HG02623 (cell line): ENCODE measurements around the gene TMEM94.

Experiments
- ATAC-seq: cut with Tn5 transposase; IDR thresholded peaks from one replicate; pipeline ENCODE4 v1.9.1; 2021; ENCODE audit warnings: moderate library complexity; ENCODE audit not compliant: unreplicated experiment

TMEM94 gene

GRCh38 chr17:75524269-75524969 is 68.0 kb downstream of the TMEM94 start:
- ATAC-seq, result no peak

GRCh38 chr17:75524970-75525805 is 68.8 kb downstream of the TMEM94 start, which contains the start of gene LLGL2:
LLGL2 (plus strand) TSS chr17:75525697; CDS start chr17:75543427, 17,730 bp downstream.
- peak; percentile 78 for ATAC-seq

- no peak for ATAC-seq
Measured at GRCh38 chr17:75525806-75526554, 69.5 kb downstream of the TMEM94 start.

- ATAC-seq, result no peak
Measured at GRCh38 chr17:75526555-75527270, 70.3 kb downstream of the TMEM94 start.

DNA sequence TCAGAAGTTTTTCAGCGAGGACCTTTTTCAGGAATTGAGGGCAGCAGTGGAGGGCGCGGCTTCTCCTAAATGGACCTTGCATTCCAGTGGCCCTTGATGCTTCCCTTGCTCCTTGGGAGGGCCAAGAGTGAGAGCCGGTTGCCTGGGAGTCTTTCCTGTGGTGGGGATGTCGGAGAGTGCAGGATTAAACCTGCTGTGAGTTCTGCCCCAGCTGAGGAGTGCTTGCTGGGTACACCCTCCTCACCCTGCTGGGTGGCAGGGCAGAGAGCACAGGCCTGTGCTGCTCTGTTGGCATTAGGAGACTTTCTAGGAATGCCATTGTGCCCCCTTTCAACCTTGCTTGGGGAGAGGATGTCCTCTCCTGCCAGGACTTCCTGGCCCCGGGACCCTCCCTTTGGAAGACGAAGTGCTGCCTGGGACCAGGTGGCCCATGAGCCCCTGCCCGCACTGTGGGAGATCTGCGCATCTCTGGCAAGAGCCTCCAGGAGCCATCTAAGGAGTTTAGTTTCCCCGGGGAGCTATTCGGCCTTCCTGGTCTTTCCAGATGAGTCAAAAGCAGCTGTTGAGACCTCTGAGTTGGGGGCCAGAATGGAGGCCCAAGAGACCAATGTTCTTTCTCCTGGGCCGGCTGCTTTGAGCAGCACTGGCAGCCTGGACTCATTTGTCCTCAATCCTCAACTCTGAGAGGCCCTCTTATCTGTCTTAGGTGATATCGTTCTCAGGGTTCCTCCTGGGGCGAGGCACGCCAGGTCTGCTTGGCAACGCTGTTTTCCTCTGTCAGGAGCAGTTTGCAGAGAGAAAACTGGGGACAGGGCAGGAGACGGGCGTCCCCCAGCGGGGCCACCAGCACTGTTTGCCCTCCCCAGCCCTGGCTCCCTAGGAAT is 74.6 kb downstream of the TMEM94 start:
- no peak for ATAC-seq

DNA sequence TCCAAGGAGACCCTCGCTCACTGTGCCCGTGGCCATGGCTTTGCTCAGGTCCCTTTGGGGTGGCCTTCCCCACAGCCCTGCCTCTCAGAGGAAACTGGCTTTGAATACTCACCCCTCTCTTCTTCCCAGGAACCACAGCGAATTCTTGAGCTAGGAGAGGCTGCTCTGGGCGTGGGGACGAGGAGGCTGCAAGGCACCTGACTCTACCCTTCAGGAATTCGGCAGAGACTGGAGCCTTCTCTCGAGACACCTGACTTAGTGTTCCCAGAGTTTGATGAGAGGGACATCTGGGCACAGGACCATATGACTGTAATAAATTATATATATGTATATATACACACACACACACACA is 75.3 kb downstream of the TMEM94 start:
- ATAC-seq, result no peak

DNA sequence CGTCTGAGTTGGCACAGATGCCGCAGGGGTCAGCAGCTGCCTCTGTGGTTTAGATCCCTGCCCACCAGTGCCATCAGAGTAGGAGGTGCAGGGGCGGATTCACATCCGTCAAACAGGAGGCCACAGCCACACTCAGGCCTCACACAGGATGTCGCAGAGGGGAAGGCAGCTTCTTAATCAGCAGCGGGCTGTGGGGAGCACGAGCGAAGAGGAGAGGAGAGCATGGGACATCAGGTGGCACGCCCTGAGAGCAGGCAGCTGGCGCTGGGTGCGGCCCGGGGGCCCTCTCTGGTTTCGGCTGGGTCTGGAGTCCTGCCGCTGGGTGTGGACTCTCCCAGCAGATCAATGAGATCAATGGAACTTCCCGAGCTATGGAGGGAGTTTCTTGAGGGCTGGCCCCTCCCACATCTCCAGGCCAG is 78.7 kb downstream of the TMEM94 start:
- ATAC-seq, result no peak

DNA sequence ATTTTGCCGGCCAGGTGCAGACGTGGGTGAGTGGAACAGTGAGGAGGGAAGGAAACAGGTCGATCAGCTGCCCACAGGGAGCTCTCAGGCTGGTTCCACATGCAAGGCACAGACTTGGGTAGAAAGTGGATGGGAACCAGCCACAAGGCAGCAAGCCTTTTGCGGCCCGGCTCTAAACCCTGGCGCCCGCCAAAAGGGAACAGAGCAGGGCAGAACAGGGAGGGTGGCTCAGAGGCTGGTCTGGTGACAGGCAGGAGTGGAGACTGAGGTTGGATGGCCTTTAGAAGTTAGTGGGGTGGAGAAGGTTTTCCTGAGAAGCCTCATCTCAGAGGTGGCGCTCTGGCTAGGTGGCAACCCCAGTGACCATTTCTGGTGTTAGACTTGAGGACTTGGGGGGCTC is 79.4 kb downstream of the TMEM94 start:
- ATAC-seq, result no peak

GRCh38 chr17:75536366-75536765 is 79.9 kb downstream of the TMEM94 start:
- no peak for ATAC-seq

DNA sequence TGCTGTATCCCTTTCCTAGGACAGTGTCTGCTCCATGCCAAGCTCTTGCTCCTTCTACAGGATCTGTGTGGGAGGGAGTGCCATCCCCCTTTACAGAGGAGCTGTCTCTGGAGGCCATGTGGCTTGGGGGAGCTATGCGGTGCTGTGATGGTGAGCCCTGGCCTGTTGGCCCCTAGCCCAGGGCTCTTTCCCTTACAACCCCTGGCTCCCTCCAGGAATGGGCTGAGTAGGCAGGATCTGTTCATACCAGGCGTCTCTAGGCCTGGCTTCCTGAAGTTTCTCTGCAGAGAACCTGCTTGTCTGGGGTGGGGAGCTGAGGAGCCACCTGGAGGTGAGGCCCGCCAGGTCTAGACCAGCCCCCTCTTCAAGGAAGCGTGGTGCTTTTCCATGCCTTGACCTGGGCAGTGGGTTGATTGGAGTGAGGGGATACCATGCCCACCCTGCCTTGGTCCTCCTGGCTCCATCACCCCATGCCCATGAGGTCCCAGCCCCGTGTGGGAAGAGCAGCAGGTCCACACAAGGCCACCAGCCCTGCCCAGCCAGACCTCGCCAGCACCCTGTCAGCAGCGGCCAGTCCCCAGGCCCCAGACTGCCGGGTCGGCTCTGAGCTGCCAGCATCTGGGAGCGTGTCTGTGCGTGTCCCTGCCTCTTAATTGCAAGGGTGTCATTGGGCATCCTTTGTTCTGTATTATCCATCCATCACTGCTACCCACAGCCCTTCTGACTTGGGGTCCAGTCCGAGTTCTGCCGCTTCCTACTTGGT is 83.7 kb downstream of the TMEM94 start:
- no peak for ATAC-seq

GRCh38 chr17:75540923-75541503 is 84.6 kb downstream of the TMEM94 start:
- no peak for ATAC-seq

DNA sequence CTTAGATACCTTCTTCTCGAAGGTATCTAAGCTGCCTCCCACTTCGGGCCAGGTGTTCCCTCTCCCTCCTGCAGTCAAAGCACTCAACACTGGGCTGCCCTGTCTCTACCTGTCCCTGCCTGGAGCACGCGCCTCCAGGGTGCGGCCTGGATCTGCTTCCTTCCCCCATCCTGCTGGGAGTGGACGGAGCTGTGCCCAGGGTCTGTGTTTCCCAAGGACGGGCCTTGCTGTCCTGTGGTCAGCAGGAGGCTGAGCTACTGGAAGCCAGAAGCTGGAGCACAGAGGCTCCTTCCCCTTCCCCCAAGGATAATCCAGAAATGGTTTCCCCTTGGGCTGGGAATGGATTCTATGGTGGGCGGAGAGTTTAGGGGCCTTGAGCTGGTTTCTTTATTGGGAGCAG is 85.8 kb downstream of the TMEM94 start:
- ATAC-seq, result no peak

GRCh38 chr17:75542728-75543336 is 86.4 kb downstream of the TMEM94 start:
- ATAC-seq, result no peak

- no peak for ATAC-seq
Measured at GRCh38 chr17:75544250-75544649, 87.8 kb downstream of the TMEM94 start.

GRCh38 chr17:75546181-75546580 is 89.7 kb downstream of the TMEM94 start:
- no peak for ATAC-seq

- no peak for ATAC-seq
Measured at GRCh38 chr17:75547091-75547490, 90.7 kb downstream of the TMEM94 start.

DNA sequence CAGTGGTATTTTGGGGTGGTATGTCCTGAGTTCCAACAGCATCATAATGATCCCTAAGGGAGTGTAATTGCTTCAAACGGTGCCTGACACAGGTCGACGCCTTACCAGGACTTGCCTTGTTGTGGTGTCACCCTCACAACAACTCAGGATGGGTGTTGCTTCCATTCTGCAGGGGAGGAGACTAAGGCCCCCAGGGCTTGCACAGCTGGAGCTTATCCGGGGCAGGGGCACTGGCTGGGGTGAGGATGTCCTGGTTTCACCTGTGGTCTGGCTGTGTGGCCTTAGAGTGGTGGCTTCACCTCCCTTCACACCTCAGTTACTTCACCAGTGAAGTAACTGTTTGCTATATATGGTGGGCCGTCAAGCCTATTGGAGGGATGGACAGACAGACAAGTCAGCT is 92.4 kb downstream of the TMEM94 start:
- no peak for ATAC-seq
